GM18868 (cell line): Measurements from ENCODE around the gene HOXD3.

Source experiments
- ATAC-seq: cut with Tn5 transposase; IDR thresholded peaks from one replicate; pipeline ENCODE4 v1.9.1; 2021; ENCODE audit warnings: mild to moderate bottlenecking, moderate library complexity; ENCODE audit not compliant: unreplicated experiment

HOXD3 gene

GRCh38 chr2:176206136-176206535, 49.0 kb downstream of the HOXD3 start:
- no peak for ATAC-seq

DNA sequence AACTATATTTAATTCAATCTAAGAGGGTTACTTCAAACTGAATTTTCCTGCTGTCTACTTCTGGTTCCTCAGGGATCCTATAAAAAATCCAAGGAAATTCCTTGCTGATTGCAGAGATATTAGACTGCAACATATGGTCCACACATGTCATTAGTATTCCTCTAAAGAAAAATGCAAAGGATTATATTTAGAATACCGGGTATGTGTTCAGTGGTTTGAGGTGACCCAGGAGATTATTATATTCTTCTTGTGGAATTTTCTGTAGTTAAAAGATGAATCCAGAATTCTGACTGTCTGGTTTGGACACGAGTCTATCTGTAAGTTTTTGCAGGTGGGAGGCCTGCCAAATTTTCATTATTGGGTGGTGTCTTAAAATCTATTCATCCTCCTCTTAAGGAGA, 49.6 kb downstream of the HOXD3 start:
- no peak for ATAC-seq

- no peak for ATAC-seq
These were observed 54.0 kb downstream of the HOXD3 start for GRCh38 chr2:176211110-176211509.

DNA sequence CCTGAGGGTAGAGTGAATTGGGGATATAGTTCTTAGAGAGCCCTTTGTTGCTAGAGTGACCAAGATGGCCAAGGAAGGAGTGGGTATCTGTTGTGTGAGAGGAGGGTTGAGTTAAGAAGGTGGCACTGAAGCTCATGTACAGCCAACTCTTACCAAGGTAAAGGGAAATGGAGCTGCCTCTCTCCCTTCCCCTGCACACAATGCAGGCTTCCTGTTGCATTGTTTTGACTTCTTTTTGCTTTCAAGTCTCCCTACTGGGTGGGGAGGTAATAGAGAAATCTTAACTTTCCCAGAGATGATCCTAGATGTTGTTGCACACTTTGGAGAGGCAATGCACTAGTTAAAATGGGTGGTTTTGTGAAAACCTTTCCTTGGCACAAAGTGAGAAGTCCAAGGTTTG, 55.2 kb downstream of the HOXD3 start:
- ATAC-seq = no peak

DNA sequence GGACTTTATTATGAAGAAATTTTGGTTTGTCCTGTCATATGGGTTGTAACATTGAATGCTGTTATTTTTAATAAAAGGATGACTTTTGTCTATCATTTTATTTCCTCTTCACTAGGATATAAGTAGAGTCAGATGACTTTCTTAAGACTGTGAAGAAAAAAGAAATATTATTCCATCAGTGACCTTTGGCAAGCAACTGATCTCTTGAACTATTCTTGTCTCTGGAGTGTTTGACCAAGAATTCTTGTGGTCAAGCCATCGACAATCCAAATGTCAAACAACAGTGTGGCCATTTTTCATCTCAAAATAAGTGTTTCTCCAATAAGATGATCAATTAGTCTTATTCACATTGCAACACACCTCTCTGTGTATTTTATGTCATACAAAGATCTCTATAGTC, 56.3 kb downstream of the HOXD3 start:
- ATAC-seq = no peak
